ENCODE results near the gene IL20RA. TPM values are rescaled to one million over a fixed set of nuclear protein-coding genes. Genes with fewer than 3 reads are reported as not detected.

IL20RA gene
- total and polyA plus RNA-seq, 2 of the 8 experiments (the other 6 are each of a cell fraction or from before 2014, with no cell fraction given): 1.3 to 1.7 TPM

DNA sequence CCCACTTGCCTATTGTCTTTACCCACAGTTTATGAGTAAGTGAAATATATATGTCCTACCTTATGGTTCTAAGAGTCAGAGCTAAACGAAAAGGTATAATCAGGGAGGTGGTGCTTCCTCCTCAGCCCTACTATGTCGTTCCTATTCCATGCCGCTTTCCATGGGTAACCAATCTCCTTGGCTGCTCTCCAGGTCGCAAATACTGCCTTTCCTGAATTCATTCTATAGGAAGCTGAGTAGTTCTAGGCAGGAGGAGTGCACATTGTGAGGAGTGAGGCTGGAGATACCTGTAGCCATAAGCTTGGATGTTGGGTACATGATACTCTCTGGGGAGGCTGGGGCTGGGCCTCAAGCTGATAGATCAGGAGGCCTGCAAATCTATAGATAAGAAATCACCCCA lies 5.8 kb downstream of the IL20RA start:
- H3K18ac ChIP-seq (ENCODE audit: extremely low read depth, low read length): no peak overlapping the region
- ChIA-PET CTCF (ENCODE audit: partially characterized antibody) (interaction anchor here (1.5 to 2.8 kb wide), 2 partner anchors 13 to 26 kb away, joined by 3 to 10 read pairs; no protein-coding TSS in a partner anchor), POLR2A (ENCODE audit: partially characterized antibody) (no interaction called here)
- no peak overlapping the region for H4K8ac ChIP-seq (ENCODE audit: extremely low read depth, insufficient read depth, low read length)
- no peak overlapping the region for H3K4me3 ChIP-seq (ENCODE audit: extremely low read depth in 1 of 4, insufficient read depth in 2 of 4, low read depth in 3 of 4, low read length in 4 of 4)
- H3K27ac ChIP-seq (ENCODE audit: low read depth, low read length): no peak overlapping the region
- no peak overlapping the region for H2BK12ac ChIP-seq (ENCODE audit: low read depth, low read length)
- H3K79me1 ChIP-seq (ENCODE audit: low read depth, low read length): no peaks in the 10 kb centered on the region
- H2BK5ac ChIP-seq (ENCODE audit: low read depth, low read length): no peak overlapping the region
- no peak overlapping the region for H2BK120ac ChIP-seq (replicated peaks; ENCODE audit: low read depth, low read length)
- H2BK20ac ChIP-seq (ENCODE audit: low read length): no peak overlapping the region
- no peak overlapping the region for H4K5ac ChIP-seq (ENCODE audit: insufficient read length, low read depth, low read length)
- peaks cover 0 to 14% (median 5%) of the 10 kb centered on the region in 4 experiments; a peak in 6 of 7 replicates for H3K27me3 ChIP-seq (replicated peaks in 1 of 4; ENCODE audit: control insufficient read depth in 3 of 4, extremely low read depth in 1 of 4, insufficient read depth in 3 of 4, low read length in 3 of 4)
- H4K91ac ChIP-seq (replicated peaks; ENCODE audit: insufficient read length, low read length): no peak overlapping the region
- H3K79me2 ChIP-seq (ENCODE audit: control insufficient read depth in 1 of 2, insufficient read depth in 2 of 2, low read length in 2 of 2): no peaks in the 10 kb centered on the region
- no peaks in the 10 kb centered on the region for H4K20me1 ChIP-seq (replicated peaks in 1 of 2; ENCODE audit: control insufficient read depth in 1 of 2, insufficient read depth in 2 of 2, low read length in 2 of 2)
- H3K4me1 ChIP-seq (replicated peaks in 1 of 4; ENCODE audit: control insufficient read depth in 3 of 4, insufficient read depth in 4 of 4, low read length in 3 of 4): no peaks in the 10 kb centered on the region
- TF ChIP-seq SIRT6 (IDR thresholded peaks at IDR 0.05; ENCODE audit: low read length) (no peak), GABPA (IDR thresholded peaks at IDR 0.05; ENCODE audit: borderline replicate concordance, insufficient read depth, low read length) (no peak)
- no peak overlapping the region for H3K23ac ChIP-seq (ENCODE audit: insufficient read length)
- H2AK5ac ChIP-seq (ENCODE audit: low read depth, low read length): no peak overlapping the region
- 82% methylated on average over 4 of the region's 4 CpGs; no CpG with 5 or more reads in 1 of the 2 experiments for WGBS, 2 experiments (ENCODE audit: extremely low coverage in 1 of 2, insufficient coverage in 1 of 2, insufficient read length in 1 of 2, insufficient replicate concordance in 2 of 2, low coverage in 1 of 2, low lambda C conversion rate in 2 of 2, missing lambda C conversion rate in 1 of 2)
- H3K23me2 ChIP-seq (ENCODE audit: low read depth, low read length): no peaks in the 10 kb centered on the region
- H2BK15ac ChIP-seq (ENCODE audit: low read length): no peak overlapping the region
- H3K14ac ChIP-seq (ENCODE audit: insufficient read length): no peak overlapping the region
- H3K9me3 ChIP-seq (ENCODE audit: insufficient read depth in 2 of 2, low read depth in 1 of 2, low read length in 1 of 2): no peaks in the 10 kb centered on the region
- DNase-seq (ENCODE audit: low read depth in 1 of 2, low spot score in 2 of 2) (no peak), FAIRE-seq (no peak)
- no peak overlapping the region for H3K56ac ChIP-seq (replicated peaks; ENCODE audit: insufficient read length, low read depth, low read length)
- H3K9ac ChIP-seq (replicated peaks in 1 of 4; ENCODE audit: extremely low read depth in 1 of 4, low read depth in 3 of 4, low read length in 3 of 4): no peak overlapping the region
- no peak overlapping the region; a peak in 1 of 4 replicates for H3K4me2 ChIP-seq (ENCODE audit: insufficient read depth in 1 of 2, low read depth in 2 of 2, low read length in 2 of 2)
- H3K4ac ChIP-seq (replicated peaks; ENCODE audit: insufficient read length, low read depth, low read length): no peak overlapping the region
- no peaks in the 10 kb centered on the region for H3K36me3 ChIP-seq (ENCODE audit: control insufficient read depth in 2 of 4, insufficient read depth in 4 of 4, low read length in 3 of 4)
- H2AFZ ChIP-seq (ENCODE audit: low read length): no peak overlapping the region
